ENCODE results near the gene TUBA8. TPM values are rescaled to one million over a fixed set of nuclear protein-coding genes. Genes with fewer than 3 reads are reported as not detected.

Gene TUBA8
- total and polyA plus RNA-seq, 2 donors (not counting 3 experiments of a cell fraction or from before 2014, with no cell fraction given), result 6.9 to 8.9 TPM

DNA sequence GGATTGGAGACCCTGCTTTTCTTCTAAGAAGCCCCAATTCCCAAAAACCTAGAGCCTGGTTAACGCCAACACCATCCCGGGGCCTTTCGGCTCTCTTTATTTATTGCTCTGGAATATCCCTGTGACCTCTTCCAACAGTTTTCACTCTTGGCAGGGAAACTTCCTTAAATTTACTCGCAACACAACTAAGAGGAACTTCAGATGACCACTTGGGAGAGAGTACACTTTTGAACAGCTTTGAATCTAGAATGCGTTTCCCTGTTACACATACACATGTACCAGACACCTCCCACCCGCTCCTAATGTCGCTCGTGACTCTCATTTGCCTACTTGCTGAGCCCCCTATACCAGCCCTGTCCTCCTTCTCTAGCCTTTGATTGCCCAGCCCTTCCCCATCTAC is 19.4 kb downstream of the TUBA8 start:
- no peaks in the 10 kb centered on the region for H3K36me3 ChIP-seq (ENCODE audit: control insufficient read depth in 2 of 2, extremely low read depth in 1 of 2, insufficient read depth in 2 of 2, low read length in 2 of 2)
- no peak overlapping the region for H3K4me2 ChIP-seq (ENCODE audit: insufficient read depth, low read length)
- no peak for TF ChIP-seq GATA2 (IDR thresholded peaks at IDR 0.05; ENCODE audit: insufficient read depth, insufficient read length, low read depth, low read length)
- TF ChIP-seq MYC (IDR thresholded peaks at IDR 0.05; ENCODE audit: low read depth, low read length), result no peak
- TF ChIP-seq JUN (IDR thresholded peaks at IDR 0.05; ENCODE audit: borderline replicate concordance, insufficient read depth, insufficient read length, low read depth), result no peak
- TF ChIP-seq, protein P1, sequence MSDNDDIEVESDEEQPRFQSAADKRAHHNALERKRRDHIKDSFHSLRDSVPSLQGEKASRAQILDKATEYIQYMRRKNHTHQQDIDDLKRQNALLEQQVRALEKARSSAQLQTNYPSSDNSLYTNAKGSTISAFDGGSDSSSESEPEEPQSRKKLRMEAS (IDR thresholded peaks at IDR 0.05; ENCODE audit: insufficient read depth, insufficient read length), result no peak
- TF ChIP-seq POLR2AphosphoS5 (IDR thresholded peaks at IDR 0.05; ENCODE audit: insufficient read depth, low read depth, low read length), result no peak
- TF ChIP-seq FOS (IDR thresholded peaks at IDR 0.05; ENCODE audit: borderline replicate concordance, insufficient read depth, low read length), result no peak
- TF ChIP-seq, protein P2, sequence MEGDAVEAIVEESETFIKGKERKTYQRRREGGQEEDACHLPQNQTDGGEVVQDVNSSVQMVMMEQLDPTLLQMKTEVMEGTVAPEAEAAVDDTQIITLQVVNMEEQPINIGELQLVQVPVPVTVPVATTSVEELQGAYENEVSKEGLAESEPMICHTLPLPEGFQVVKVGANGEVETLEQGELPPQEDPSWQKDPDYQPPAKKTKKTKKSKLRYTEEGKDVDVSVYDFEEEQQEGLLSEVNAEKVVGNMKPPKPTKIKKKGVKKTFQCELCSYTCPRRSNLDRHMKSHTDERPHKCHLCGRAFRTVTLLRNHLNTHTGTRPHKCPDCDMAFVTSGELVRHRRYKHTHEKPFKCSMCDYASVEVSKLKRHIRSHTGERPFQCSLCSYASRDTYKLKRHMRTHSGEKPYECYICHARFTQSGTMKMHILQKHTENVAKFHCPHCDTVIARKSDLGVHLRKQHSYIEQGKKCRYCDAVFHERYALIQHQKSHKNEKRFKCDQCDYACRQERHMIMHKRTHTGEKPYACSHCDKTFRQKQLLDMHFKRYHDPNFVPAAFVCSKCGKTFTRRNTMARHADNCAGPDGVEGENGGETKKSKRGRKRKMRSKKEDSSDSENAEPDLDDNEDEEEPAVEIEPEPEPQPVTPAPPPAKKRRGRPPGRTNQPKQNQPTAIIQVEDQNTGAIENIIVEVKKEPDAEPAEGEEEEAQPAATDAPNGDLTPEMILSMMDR (IDR thresholded peaks at IDR 0.05; ENCODE audit: extremely low read depth in 1 of 2, insufficient read depth in 1 of 2, low read depth in 1 of 2, low read length in 2 of 2), result no peak
- no peak for TF ChIP-seq EZH2 (IDR thresholded peaks at IDR 0.05; ENCODE audit: borderline replicate concordance, low read depth, low read length, severe bottlenecking)
- no peak for TF ChIP-seq POLR2A (IDR thresholded peaks at IDR 0.05; ENCODE audit: low read depth, low read length)
- no peaks in the 10 kb centered on the region for H3K9me3 ChIP-seq (replicated peaks; ENCODE audit: control insufficient read depth, insufficient read depth, low read length)
- no peaks in the 10 kb centered on the region for H3K9me1 ChIP-seq (replicated peaks; ENCODE audit: control insufficient read depth, extremely low read depth, insufficient read depth, low read length)
- intact Hi-C loops (cut with micrococcal nuclease) (no loop called here), dilution Hi-C loops (cut with MboI; ENCODE audit: extremely low pct_ligation_motif_present, low sequenced_read_pairs) (no loop called here)
- H4K20me1 ChIP-seq (replicated peaks; ENCODE audit: control insufficient read depth, extremely low read depth, insufficient read depth, low read length), result no peaks in the 10 kb centered on the region
- no peaks in the 10 kb centered on the region for H3K4me1 ChIP-seq (ENCODE audit: control insufficient read depth, extremely low read depth, insufficient read depth, low read length)
- no peaks in the 10 kb centered on the region for H3K27me3 ChIP-seq (ENCODE audit: control insufficient read depth in 2 of 2, insufficient read depth in 2 of 2, low read length in 2 of 2)
- CTCF ChIA-PET, result no interaction called here
- no peaks in the 10 kb centered on the region for H3K79me2 ChIP-seq (ENCODE audit: control insufficient read depth, insufficient read depth, low read length)
- no peak overlapping the region for H3K4me3 ChIP-seq (replicated peaks in 1 of 3; ENCODE audit: insufficient read depth in 1 of 3, low read depth in 1 of 3, low read length in 3 of 3)
- no peak overlapping the region for H3K27ac ChIP-seq (ENCODE audit: insufficient read depth, low read depth, low read length)
- FAIRE-seq (no peak), DNase-seq (ENCODE audit: low read depth, low spot score) (no peak)
- H2AFZ ChIP-seq (ENCODE audit: low read depth, low read length), result no peak overlapping the region
- POLR2A ChIA-PET, result no interaction called here
- no peak overlapping the region for H3K9ac ChIP-seq (replicated peaks; ENCODE audit: extremely low read depth, insufficient read depth, low read length)
- BruUV-seq (replicated peaks), result no TSS peak
